Measurements from ENCODE around the gene DLGAP3.

- TF ChIP-seq CTCF (IDR thresholded peaks at IDR 0.05) (no peak), POLR2A (IDR thresholded peaks at IDR 0.05) (no peak)
Measured at GRCh38 chr1:34908369-34908768, 21.1 kb downstream of the DLGAP3 start.
